Fibroblast of villous mesenchyme (primary cell): ENCODE measurements around the gene CBLB. TPM values are rescaled to one million over a fixed set of nuclear protein-coding genes. Genes with fewer than 3 reads are reported as not detected.

Experiments
- DNase-seq: peaks from one replicate; pipeline ENCODE4 v3.0.0-alpha.2; 2010; ENCODE audit warnings: low read depth
- H3K4me3 ChIP-seq: 2 replicates; pipeline ENCODE4 v1.5.1; 2011; ENCODE audit warnings: low read depth, mild to moderate bottlenecking, low read length
- CTCF ChIP-seq: IDR thresholded peaks from 2 replicates; pipeline ENCODE4 v1.5.1; 2012; ENCODE audit warnings: low read depth, mild to moderate bottlenecking, low read length; ENCODE audit not compliant: insufficient read depth
- total RNA-seq: library from RNA; depleted of rRNA; stranded (reverse); fragments of >200 nt; gene quantifications from 2 replicates; pipeline ENCODE4 v1.2.3, GENCODE V29; 2012

Gene CBLB
- total RNA-seq, 1 donor, result 40.6 TPM

DNA sequence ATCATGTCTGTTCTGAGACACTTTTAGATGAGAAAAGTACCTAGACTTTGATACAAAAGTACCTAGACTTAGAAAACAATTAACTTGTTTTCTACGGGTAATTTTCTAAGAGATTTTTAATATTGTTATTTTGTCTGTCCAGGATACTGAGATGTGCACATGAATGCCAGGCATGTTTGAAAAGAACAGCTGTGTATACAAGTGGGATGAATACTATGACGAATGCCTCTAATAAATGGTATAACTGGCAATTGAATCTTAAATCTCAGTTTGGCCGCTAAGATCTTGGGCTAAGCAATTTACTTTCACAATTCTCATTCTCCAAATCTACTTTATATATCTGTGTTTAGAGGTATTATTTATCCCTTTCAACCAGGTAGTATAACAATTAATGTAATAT is 207.4 kb downstream of the CBLB start:
- no peak overlapping the region for H3K4me3 ChIP-seq
- TF ChIP-seq CTCF, result no peak
- no peak for DNase-seq

GRCh38 chr3:105656651-105657504 is 211.9 kb downstream of the CBLB start:
- no peak overlapping the region for H3K4me3 ChIP-seq
- no peak for TF ChIP-seq CTCF
- no peak for DNase-seq

- TF ChIP-seq CTCF, result no peak
- no peak overlapping the region for H3K4me3 ChIP-seq
- DNase-seq, result no peak
Measured at GRCh38 chr3:105653868-105654267, 214.9 kb downstream of the CBLB start.

- no peak for TF ChIP-seq CTCF
- no peak for DNase-seq
Measured at GRCh38 chr3:105653166-105653565, 215.6 kb downstream of the CBLB start.

GRCh38 chr3:105649480-105649879 is 219.3 kb downstream of the CBLB start:
- no peak overlapping the region for H3K4me3 ChIP-seq
- no peak for TF ChIP-seq CTCF
- no peak for DNase-seq

More at GRCh38 chr3:105653166-105653565, 215.6 kb downstream of the CBLB start:
- H3K4me3 ChIP-seq, result no peak overlapping the region

DNA sequence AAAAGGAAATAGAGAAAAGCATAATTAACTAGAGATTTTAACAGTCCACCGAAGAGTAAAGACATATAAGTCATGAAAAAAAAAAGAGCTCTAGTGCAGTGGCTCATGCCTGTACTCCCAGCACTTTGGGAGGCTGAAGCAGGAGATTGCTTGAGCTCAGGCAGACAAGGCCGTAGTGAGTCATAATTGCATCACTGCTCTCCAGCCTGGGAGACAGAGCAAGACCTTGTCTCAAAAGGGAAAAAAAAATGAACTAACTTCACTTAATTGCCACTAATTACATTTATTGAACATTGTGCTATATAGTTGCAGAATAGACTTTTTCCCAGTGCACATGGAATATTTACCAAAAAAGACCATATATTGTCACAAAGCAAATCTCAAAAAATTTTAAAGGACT is 221.8 kb downstream of the CBLB start:
- DNase-seq, result peak; percentile 93
- no peak for TF ChIP-seq CTCF
- no peak overlapping the region for H3K4me3 ChIP-seq
